T1000 (cell line): ENCODE results near the gene HCFC1R1.

Experiments used
- DNase-seq: peaks from one replicate; lab custom pipeline; 2025; ENCODE audit warnings: mixed read lengths; lab: John Stamatoyannopoulos, UW

The HCFC1R1 gene

GRCh38 chr16:2976201-2976600 lies 47.5 kb downstream of the HCFC1R1 start:
- no peak for DNase-seq

DNA sequence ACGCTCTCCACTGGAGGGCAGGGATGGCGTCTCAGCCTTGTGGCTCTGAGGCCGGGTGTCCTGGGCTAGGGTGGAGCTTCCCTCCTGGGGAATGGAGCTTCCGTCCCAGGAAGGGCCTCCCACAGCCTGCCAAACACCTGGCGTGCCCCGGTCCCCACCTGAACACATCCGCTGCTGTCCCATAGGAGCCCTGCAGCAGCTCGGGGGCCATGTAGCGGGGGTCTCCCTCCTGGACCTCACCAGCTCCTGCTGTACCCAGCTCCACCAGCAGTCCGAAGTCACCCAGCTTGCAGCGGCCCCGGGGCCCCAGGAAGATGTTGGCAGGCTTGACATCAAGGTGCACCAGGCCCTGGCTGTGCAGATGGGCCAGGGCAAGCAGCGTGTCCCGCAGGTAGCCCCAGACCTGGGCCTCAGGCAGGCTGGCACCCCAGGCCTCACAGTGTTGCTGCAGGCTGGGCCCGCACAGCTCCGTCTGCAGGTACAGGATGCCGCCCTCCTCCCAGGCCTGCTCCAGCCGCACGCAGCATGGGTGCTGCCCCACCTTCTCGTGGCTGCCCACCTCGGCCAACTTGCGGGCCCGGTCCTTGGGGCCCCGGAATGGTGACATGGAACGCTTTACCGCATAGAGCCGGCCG lies 48.5 kb downstream of the HCFC1R1 start:
- no peak for DNase-seq

GRCh38 chr16:2974319-2975056 lies 49.3 kb downstream of the HCFC1R1 start:
- no peak for DNase-seq

GRCh38 chr16:2973605-2974318 lies 50.0 kb downstream of the HCFC1R1 start:
- DNase-seq, result no peak

DNA sequence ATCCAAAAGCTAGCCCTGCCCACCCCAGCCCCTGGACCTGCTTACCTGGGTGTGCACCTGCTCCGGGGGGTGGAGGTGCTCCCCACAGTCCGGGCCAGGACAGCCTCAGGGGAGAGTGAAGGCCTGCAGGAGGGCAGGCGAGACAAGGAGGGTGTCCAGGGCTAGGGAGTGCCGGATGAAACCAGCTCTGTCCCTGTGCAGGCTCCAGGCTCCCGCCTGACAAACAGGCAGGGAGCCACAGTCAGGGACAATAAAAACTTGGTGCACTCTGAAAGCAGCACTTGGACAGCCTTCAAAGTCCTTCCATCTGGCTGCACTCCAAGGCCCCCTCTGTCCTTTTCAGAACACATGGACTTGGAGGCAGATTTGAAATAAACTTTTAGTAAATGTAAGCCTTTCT lies 50.6 kb downstream of the HCFC1R1 start:
- DNase-seq, result no peak
